Panc1 (cell line): ENCODE data around the gene OPHN1. TPM values are rescaled to one million over a fixed set of nuclear protein-coding genes. Genes with fewer than 3 reads are reported as not detected.
A peak's percentile ranks its signal among the peaks of the same experiment; 100 is the strongest.

ENCODE experiments used
- ATAC-seq: fragments of 200-7000 bp; cut with Tn5 transposase; 2 replicates; pipeline ENCODE4 v1.9.1; 2020; ENCODE audit warnings: mild to moderate bottlenecking, moderate library complexity
- BruUV-seq: library from RNA; stranded (reverse); fragments of 400-500 nt; replicated peaks from 2 replicates; lab custom pipeline; 2021; lab: Mats Ljungman, UMichigan
- CTCF ChIA-PET: fragments of 300-600 bp; sonication (Branson Sonifier 250); formaldehyde crosslinking; loops from one replicate; lab custom pipeline; 2022; ENCODE audit warnings: antibody characterized with exemption; lab: Charles Lee
- POLR2A ChIA-PET: fragments of 300-600 bp; sonication (Branson Sonifier 250); formaldehyde crosslinking; loops from one replicate; lab custom pipeline; 2022; ENCODE audit warnings: antibody characterized with exemption; lab: Charles Lee
- DNase-seq: peaks from one replicate; pipeline ENCODE4 v3.0.0-alpha.2; 2010; ENCODE audit warnings: low read depth, low spot score
- H3K27ac ChIP-seq: 2 replicates; pipeline ENCODE4 v1.5.1; 2011; ENCODE audit warnings: mild to moderate bottlenecking, low read length, inconsistent platforms
- H3K27me3 ChIP-seq: fragments of 200-500 bp; sonication (Bioruptor generic); 2 replicates; pipeline ENCODE4 v1.6.0; 2014; ENCODE audit warnings: low read length, inconsistent platforms; ENCODE audit not compliant: control insufficient read depth, insufficient read depth
- H3K36me3 ChIP-seq: fragments of 200-500 bp; sonication (Bioruptor generic); 2 replicates; pipeline ENCODE4 v1.5.1; 2014; ENCODE audit warnings: inconsistent platforms, mild to moderate bottlenecking, low read length, moderate library complexity; ENCODE audit not compliant: control insufficient read depth, insufficient read depth
- H3K4me1 ChIP-seq: 2 replicates; pipeline ENCODE4 v1.5.1; 2011; ENCODE audit warnings: inconsistent platforms, mild to moderate bottlenecking, low read length, moderate library complexity; ENCODE audit not compliant: control insufficient read depth, insufficient read depth
- H3K4me3 ChIP-seq, 2 experiments: 2 replicates each; pipeline ENCODE4 v1.5.1; 2011 to 2012; ENCODE audit warnings: low read depth in 2 of 2, low read length in 2 of 2, mild to moderate bottlenecking in 2 of 2, inconsistent platforms in 1 of 2, moderate library complexity in 1 of 2
- H3K9me3 ChIP-seq: fragments of 200-500 bp; sonication (Bioruptor generic); 2 replicates; pipeline ENCODE4 v1.5.1; 2014; ENCODE audit warnings: low read depth, mild to moderate bottlenecking, inconsistent platforms, low read length, moderate library complexity; ENCODE audit not compliant: control insufficient read depth, insufficient read depth
- POLR2AphosphoS5 ChIP-seq: IDR thresholded peaks from 2 replicates; pipeline ENCODE4 v1.6.1; 2012; ENCODE audit warnings: mild to moderate bottlenecking, low read depth, low read length, moderate library complexity
- SIN3A ChIP-seq: IDR thresholded peaks from 2 replicates; pipeline ENCODE4 v1.6.1; 2012; ENCODE audit warnings: low read depth, mild to moderate bottlenecking, low read length, moderate library complexity, borderline replicate concordance; ENCODE audit not compliant: insufficient read depth
- TCF7L2 ChIP-seq: IDR thresholded peaks from 2 replicates; pipeline ENCODE4 v1.6.1; 2011; ENCODE audit warnings: mild to moderate bottlenecking, low read depth, low read length, inconsistent platforms
- in situ Hi-C: cut with HindIII; loops from 2 replicates; pipeline ENCODE4 v1.10.0; 2016; ENCODE audit warnings: low sequenced_read_pairs, low pct_unique_long_range_greater_than_20kb
- intact Hi-C: fragments of 100-400 bp; cut with micrococcal nuclease; formaldehyde crosslinking; loops from one replicate; pipeline ENCODE4 v1.10.0; 2022; ENCODE audit not compliant: unreplicated experiment
- total RNA-seq: library from RNA; stranded (reverse); gene quantifications from one replicate; pipeline ENCODE4 v1.2.1, GENCODE V29; 2021; ENCODE audit not compliant: unreplicated experiment
- TF ChIP-seq, protein P1 (sequence below): fragments of 450-650 bp; IDR thresholded peaks from 2 replicates; pipeline ENCODE4 v1.5.1; 2017; ENCODE audit warnings: mild to moderate bottlenecking
- TF ChIP-seq, protein P2 (sequence below), 2 experiments: IDR thresholded peaks; 2 replicates each; pipeline ENCODE4 v1.6.1; 2011 to 2012; ENCODE audit warnings: low read depth in 2 of 2, control low read depth in 1 of 2, low read length in 1 of 2, mild to moderate bottlenecking in 1 of 2, moderate library complexity in 1 of 2; ENCODE audit not compliant: insufficient read depth in 1 of 2

Gene OPHN1
- total RNA-seq, 1 experiment from 2014 or later = 8.8 TPM

DNA sequence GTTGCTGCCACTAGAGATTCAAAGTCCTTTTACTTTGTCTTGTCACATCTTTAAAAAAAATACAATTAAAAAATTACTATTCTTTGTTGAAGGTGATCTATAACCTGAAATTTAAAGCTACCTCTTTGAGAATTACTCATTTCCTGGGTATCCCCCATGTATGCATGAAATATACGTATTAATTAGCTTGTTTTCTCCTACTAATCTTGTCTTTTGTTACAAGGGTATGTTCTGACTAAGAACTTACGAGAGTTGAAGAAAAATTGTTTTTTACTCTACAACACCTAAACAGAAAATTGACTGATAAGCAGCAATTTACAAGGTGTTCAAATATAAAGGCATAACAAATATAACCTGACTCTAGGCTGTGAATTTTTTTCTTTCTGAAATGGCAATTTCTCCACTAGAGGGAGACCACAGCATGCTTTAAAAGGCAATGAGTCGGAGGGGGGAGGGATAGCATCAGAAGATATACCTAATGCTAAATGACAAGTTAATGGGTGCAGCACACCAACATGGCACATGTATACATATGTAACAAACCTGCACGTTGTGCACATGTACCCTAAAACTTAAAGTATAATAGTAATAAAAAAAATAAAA lies 249.6 kb downstream of the OPHN1 start:
- ATAC-seq (no peak), DNase-seq (no peak)
- intact Hi-C loops = no loop called here
- H3K4me1 ChIP-seq = no peaks in the 10 kb centered on the region
- H3K27ac ChIP-seq = no peak overlapping the region
- TF ChIP-seq, protein P1, sequence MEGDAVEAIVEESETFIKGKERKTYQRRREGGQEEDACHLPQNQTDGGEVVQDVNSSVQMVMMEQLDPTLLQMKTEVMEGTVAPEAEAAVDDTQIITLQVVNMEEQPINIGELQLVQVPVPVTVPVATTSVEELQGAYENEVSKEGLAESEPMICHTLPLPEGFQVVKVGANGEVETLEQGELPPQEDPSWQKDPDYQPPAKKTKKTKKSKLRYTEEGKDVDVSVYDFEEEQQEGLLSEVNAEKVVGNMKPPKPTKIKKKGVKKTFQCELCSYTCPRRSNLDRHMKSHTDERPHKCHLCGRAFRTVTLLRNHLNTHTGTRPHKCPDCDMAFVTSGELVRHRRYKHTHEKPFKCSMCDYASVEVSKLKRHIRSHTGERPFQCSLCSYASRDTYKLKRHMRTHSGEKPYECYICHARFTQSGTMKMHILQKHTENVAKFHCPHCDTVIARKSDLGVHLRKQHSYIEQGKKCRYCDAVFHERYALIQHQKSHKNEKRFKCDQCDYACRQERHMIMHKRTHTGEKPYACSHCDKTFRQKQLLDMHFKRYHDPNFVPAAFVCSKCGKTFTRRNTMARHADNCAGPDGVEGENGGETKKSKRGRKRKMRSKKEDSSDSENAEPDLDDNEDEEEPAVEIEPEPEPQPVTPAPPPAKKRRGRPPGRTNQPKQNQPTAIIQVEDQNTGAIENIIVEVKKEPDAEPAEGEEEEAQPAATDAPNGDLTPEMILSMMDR = peak; percentile 72
- no peak for TF ChIP-seq TCF7L2
- in situ Hi-C loops = no loop called here
- ChIA-PET POLR2A (interaction anchor here (0.6 kb wide), 1 partner anchor 171 kb away, joined by 7 read pairs; no protein-coding TSS in a partner anchor), CTCF (no interaction called here)
- no TSS peak for BruUV-seq
- no peaks in the 10 kb centered on the region; the same call in 1 of the 2 replicates for H3K36me3 ChIP-seq
- no peak overlapping the region for H3K4me3 ChIP-seq
- no peaks in the 10 kb centered on the region for H3K9me3 ChIP-seq
- no peaks in the 10 kb centered on the region for H3K27me3 ChIP-seq

DNA sequence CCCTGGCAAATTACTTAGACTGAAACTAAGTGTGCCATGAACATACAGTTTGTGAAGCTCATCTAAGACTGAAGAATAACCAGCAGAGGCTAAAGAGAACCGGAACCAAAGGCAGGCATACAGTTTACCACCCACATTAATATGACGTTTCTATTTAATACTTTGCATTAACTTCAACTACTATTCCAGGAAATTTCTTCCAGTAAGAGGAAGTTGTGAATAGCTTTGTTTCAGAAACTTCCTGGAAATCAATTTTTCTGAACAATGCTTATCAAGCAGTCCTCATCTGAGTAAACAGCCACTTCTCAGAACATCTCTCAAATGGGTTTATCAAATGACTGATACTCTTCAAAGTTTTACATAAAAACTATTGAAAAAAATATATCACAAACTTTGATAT lies 252.7 kb downstream of the OPHN1 start:
- in situ Hi-C loops (no loop called here), intact Hi-C loops (no loop called here)
- no peaks in the 10 kb centered on the region for H3K4me1 ChIP-seq
- no TSS peak for BruUV-seq
- DNase-seq (no peak), ATAC-seq (no peak)
- H3K27me3 ChIP-seq = no peaks in the 10 kb centered on the region
- no peak overlapping the region for H3K27ac ChIP-seq
- TF ChIP-seq, protein P2, sequence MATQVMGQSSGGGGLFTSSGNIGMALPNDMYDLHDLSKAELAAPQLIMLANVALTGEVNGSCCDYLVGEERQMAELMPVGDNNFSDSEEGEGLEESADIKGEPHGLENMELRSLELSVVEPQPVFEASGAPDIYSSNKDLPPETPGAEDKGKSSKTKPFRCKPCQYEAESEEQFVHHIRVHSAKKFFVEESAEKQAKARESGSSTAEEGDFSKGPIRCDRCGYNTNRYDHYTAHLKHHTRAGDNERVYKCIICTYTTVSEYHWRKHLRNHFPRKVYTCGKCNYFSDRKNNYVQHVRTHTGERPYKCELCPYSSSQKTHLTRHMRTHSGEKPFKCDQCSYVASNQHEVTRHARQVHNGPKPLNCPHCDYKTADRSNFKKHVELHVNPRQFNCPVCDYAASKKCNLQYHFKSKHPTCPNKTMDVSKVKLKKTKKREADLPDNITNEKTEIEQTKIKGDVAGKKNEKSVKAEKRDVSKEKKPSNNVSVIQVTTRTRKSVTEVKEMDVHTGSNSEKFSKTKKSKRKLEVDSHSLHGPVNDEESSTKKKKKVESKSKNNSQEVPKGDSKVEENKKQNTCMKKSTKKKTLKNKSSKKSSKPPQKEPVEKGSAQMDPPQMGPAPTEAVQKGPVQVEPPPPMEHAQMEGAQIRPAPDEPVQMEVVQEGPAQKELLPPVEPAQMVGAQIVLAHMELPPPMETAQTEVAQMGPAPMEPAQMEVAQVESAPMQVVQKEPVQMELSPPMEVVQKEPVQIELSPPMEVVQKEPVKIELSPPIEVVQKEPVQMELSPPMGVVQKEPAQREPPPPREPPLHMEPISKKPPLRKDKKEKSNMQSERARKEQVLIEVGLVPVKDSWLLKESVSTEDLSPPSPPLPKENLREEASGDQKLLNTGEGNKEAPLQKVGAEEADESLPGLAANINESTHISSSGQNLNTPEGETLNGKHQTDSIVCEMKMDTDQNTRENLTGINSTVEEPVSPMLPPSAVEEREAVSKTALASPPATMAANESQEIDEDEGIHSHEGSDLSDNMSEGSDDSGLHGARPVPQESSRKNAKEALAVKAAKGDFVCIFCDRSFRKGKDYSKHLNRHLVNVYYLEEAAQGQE (IDR thresholded peaks at IDR 0.05; ENCODE audit: insufficient read depth in 1 of 2, low read depth in 2 of 2, low read length in 1 of 2) = no peak
- TF ChIP-seq, protein P1 = no peak
- TF ChIP-seq SIN3A (no peak), TCF7L2 (no peak), POLR2AphosphoS5 (no peak)
- CTCF ChIA-PET = no interaction called here
- no peaks in the 10 kb centered on the region for H3K9me3 ChIP-seq
- H3K4me3 ChIP-seq = no peak overlapping the region
- POLR2A ChIA-PET = no interaction called here
- H3K36me3 ChIP-seq = no peaks in the 10 kb centered on the region
